ENCODE data around the gene MINDY4. TPM values are rescaled to one million over a fixed set of nuclear protein-coding genes. Genes with fewer than 3 reads are reported as not detected.

Gene MINDY4
- total and polyA plus RNA-seq, 10 of the 15 experiments (the other 5 are each of a cell fraction or from before 2014, with no cell fraction given), result 0.10 to 0.90 (median 0.40) TPM

GRCh38 chr7:30873207-30873606, 102.0 kb downstream of the MINDY4 start (continued):
- TF ChIP-seq SKIL (IDR thresholded peaks at IDR 0.05; ENCODE audit: low read depth, poor library complexity, severe bottlenecking), result no peak
- TF ChIP-seq GATAD2B (conservative IDR thresholded peaks at IDR 0.05; ENCODE audit: low read depth), result no peak

- POLR2A ChIA-PET, result no interaction called here
- no peaks in the 10 kb centered on the region for H4K20me1 ChIP-seq (ENCODE audit: control insufficient read depth, insufficient read depth)
- TF ChIP-seq HDAC6 (IDR thresholded peaks at IDR 0.05; ENCODE audit: unreplicated experiment), result no peak
- TF ChIP-seq ETV6 (conservative IDR thresholded peaks at IDR 0.05 in 1 of 2, IDR thresholded peaks at IDR 0.05 in 1 of 2; ENCODE audit: borderline replicate concordance in 1 of 2, low read depth in 1 of 2), result no peak
- TF ChIP-seq SKIL (IDR thresholded peaks at IDR 0.05; ENCODE audit: low read depth, poor library complexity, severe bottlenecking), result no peak
- TF ChIP-seq YY1 (IDR thresholded peaks at IDR 0.05; ENCODE audit: low read depth, low read length), result no peak
- no peak for TF ChIP-seq WRNIP1 (IDR thresholded peaks at IDR 0.05; ENCODE audit: borderline replicate concordance, low read depth, low read length)
- TF ChIP-seq NFYA (IDR thresholded peaks at IDR 0.05; ENCODE audit: borderline replicate concordance, low read depth, low read length), result no peak
- TF ChIP-seq BCL3 (IDR thresholded peaks at IDR 0.05; ENCODE audit: borderline replicate concordance, insufficient read depth, low read depth, low read length, poor library complexity, severe bottlenecking), result no peak
- TF ChIP-seq IKZF1 (conservative IDR thresholded peaks at IDR 0.05), result no peak
- TF ChIP-seq JUND (IDR thresholded peaks at IDR 0.05; ENCODE audit: low read depth, low read length), result no peak
- TF ChIP-seq CHD4 (IDR thresholded peaks at IDR 0.05), result no peak
- TF ChIP-seq KDM1A (IDR thresholded peaks at IDR 0.05; ENCODE audit: borderline replicate concordance), result no peak
- TF ChIP-seq USF2 (IDR thresholded peaks at IDR 0.05; ENCODE audit: borderline replicate concordance, low read depth, low read length), result no peak
- no peak for TF ChIP-seq EED (IDR thresholded peaks at IDR 0.05; ENCODE audit: low read depth)
- TF ChIP-seq CBFB (IDR thresholded peaks at IDR 0.05; ENCODE audit: low read depth), result no peak
- CTCF ChIA-PET, result no interaction called here
- no peaks in the 10 kb centered on the region for H3K36me3 ChIP-seq (ENCODE audit: control insufficient read depth in 2 of 2, insufficient read depth in 2 of 2, low read length in 1 of 2)
- 42% methylated on average over 6 of the region's 6 CpGs for WGBS (ENCODE audit: insufficient coverage, insufficient replicate concordance, low lambda C conversion rate, missing lambda C conversion rate)
- H2AFZ ChIP-seq (ENCODE audit: control insufficient read depth, low read depth, low read length), result no peak overlapping the region
- in situ Hi-C loops (cut with MboI) (no loop called here), intact Hi-C loops (cut with micrococcal nuclease; ENCODE audit: unreplicated experiment) (no loop called here)
- BruUV-seq (replicated peaks), result no TSS peak
- H3K4me3 ChIP-seq, result no peak overlapping the region
- no peak overlapping the region for H3K9ac ChIP-seq (ENCODE audit: control insufficient read depth, insufficient read depth, low read length)
- H3K79me2 ChIP-seq (ENCODE audit: control insufficient read depth, insufficient read depth, low read length), result no peaks in the 10 kb centered on the region
- ATAC-seq (no peak), DNase-seq (ENCODE audit: low read depth, low spot score) (no peak), FAIRE-seq (no peak)
- no peaks in the 10 kb centered on the region for H3K9me3 ChIP-seq (replicated peaks; ENCODE audit: control insufficient read depth, insufficient read depth, low read length)
- no peaks in the 10 kb centered on the region for H3K27me3 ChIP-seq (replicated peaks in 1 of 2; ENCODE audit: control insufficient read depth in 2 of 2, insufficient read depth in 2 of 2, low read length in 1 of 2)
- H3K4me1 ChIP-seq (ENCODE audit: control insufficient read depth, insufficient read depth, low read length), result no peaks in the 10 kb centered on the region
- RAD21 ChIA-PET (ENCODE audit: unreplicated experiment), result no interaction called here
- H3K27ac ChIP-seq (ENCODE audit: control insufficient read depth, insufficient read depth), result no peak overlapping the region
- SMC1A ChIA-PET (ENCODE audit: uncharacterized antibody, unreplicated experiment), result no interaction called here
- no peak overlapping the region for H3K4me2 ChIP-seq (ENCODE audit: control insufficient read depth, insufficient read depth)
Observed at GRCh38 chr7:30873656-30874055, 102.4 kb downstream of the MINDY4 start.
